8988T (cell line): Measurements from ENCODE around the gene CCDC110.
"Not testable (repeated sequence)": the region's sequence is repeated elsewhere in the genome, so short reads cannot be mapped to it uniquely, and the experiment has no call there.

Experiments used
- DNase-seq: peaks from one replicate; pipeline ENCODE4 v3.0.0; 2011

Gene CCDC110

GRCh38 chr4:185471235-185472102 lies at the start of gene CCDC110:
Gene CCDC110 (minus strand): TSS chr4:185471733. CDS start chr4:185471683, 50 bp downstream.
- DNase-seq = peak; percentile 89

- no peak for DNase-seq
These were observed 48.6 kb upstream of the CCDC110 start for GRCh38 chr4:185520119-185520518.

GRCh38 chr4:185518494-185518893 lies 47.0 kb upstream of the CCDC110 start:
- DNase-seq = no peak

GRCh38 chr4:185518069-185518468 lies 46.5 kb upstream of the CCDC110 start:
- DNase-seq = no peak

GRCh38 chr4:185515248-185515647 lies 43.7 kb upstream of the CCDC110 start:
- DNase-seq = no peak

- no peak for DNase-seq
These were observed 42.7 kb upstream of the CCDC110 start for GRCh38 chr4:185514182-185514697.

GRCh38 chr4:185513489-185514181 lies 42.1 kb upstream of the CCDC110 start:
- no peak for DNase-seq

- DNase-seq = no peak
These were observed 41.0 kb upstream of the CCDC110 start for GRCh38 chr4:185512516-185512915.

- not testable (repeated sequence) for DNase-seq
These were observed 39.7 kb upstream of the CCDC110 start for GRCh38 chr4:185511243-185511642.

- no peak for DNase-seq
These were observed 39.3 kb upstream of the CCDC110 start for GRCh38 chr4:185510806-185511205.

GRCh38 chr4:185508181-185508580 lies 36.6 kb upstream of the CCDC110 start:
- no peak for DNase-seq

GRCh38 chr4:185506422-185506821 lies 34.9 kb upstream of the CCDC110 start:
- no peak for DNase-seq

- DNase-seq = no peak
These were observed 32.8 kb upstream of the CCDC110 start for GRCh38 chr4:185504098-185505047.

GRCh38 chr4:185502386-185502785 lies 30.9 kb upstream of the CCDC110 start:
- DNase-seq = no peak

GRCh38 chr4:185500576-185500975 lies 29.0 kb upstream of the CCDC110 start:
- no peak for DNase-seq

- DNase-seq = no peak
These were observed 28.5 kb upstream of the CCDC110 start for GRCh38 chr4:185500035-185500434.

GRCh38 chr4:185488650-185489049 lies 17.1 kb upstream of the CCDC110 start:
- no peak for DNase-seq

GRCh38 chr4:185481401-185481800 lies 9.9 kb upstream of the CCDC110 start:
- DNase-seq = no peak

- no peak for DNase-seq
These were observed 8.6 kb upstream of the CCDC110 start for GRCh38 chr4:185480016-185480732.

- DNase-seq = no peak
These were observed 8.0 kb upstream of the CCDC110 start for GRCh38 chr4:185479507-185479971.

GRCh38 chr4:185473247-185473646 lies 1.7 kb upstream of the CCDC110 start:
- DNase-seq = no peak

GRCh38 chr4:185472103-185472542 lies 590 bp upstream of the CCDC110 start:
- DNase-seq = no peak
